Lung (tissue), 12 donors: Measurements from ENCODE around the gene MYO7A. TPM values are rescaled to one million over a fixed set of nuclear protein-coding genes. Genes with fewer than 3 reads are reported as not detected.

Source experiments
- ATAC-seq: fragments of 200-7000 bp; cut with Tn5 transposase; one replicate; pipeline ENCODE4 v1.9.1; 2020; ENCODE audit warnings: moderate number of reproducible peaks; ENCODE audit not compliant: insufficient read depth, low FRiP score
- DNase-seq, 3 donors: peaks; one replicate each; pipeline ENCODE4 v3.0.0-alpha.2; 2013 to 2017
- H3K27ac ChIP-seq, 2 donors: one replicate each; pipeline ENCODE4 v1.5.1; 2013; ENCODE audit warnings: mild to moderate bottlenecking in 2 of 2, moderate library complexity in 2 of 2, control low read depth in 1 of 2, inconsistent platforms in 1 of 2, low read depth in 1 of 2, low read length in 1 of 2
- H3K27me3 ChIP-seq, 3 donors: one replicate each; pipeline ENCODE4 v1.5.1; 2013; ENCODE audit warnings: low read length in 2 of 3; ENCODE audit not compliant: control insufficient read depth in 3 of 3, insufficient read depth in 3 of 3
- H3K36me3 ChIP-seq, 4 donors: one replicate each; pipeline ENCODE4 v1.5.1; 2013; ENCODE audit warnings: low read length in 4 of 4, mild to moderate bottlenecking in 1 of 4, moderate library complexity in 1 of 4; ENCODE audit not compliant: control insufficient read depth in 4 of 4, insufficient read depth in 4 of 4
- H3K4me1 ChIP-seq, 5 donors: one replicate each; pipeline ENCODE4 v1.5.1; 2013; ENCODE audit warnings: low read length in 5 of 5, mild to moderate bottlenecking in 2 of 5, moderate library complexity in 1 of 5; ENCODE audit not compliant: control insufficient read depth in 5 of 5, insufficient read depth in 5 of 5
- H3K4me3 ChIP-seq: one replicate; pipeline ENCODE4 v1.5.1; 2013; ENCODE audit warnings: mild to moderate bottlenecking, control low read depth, moderate library complexity
- H3K9ac ChIP-seq, 2 donors: one replicate each; pipeline ENCODE4 v1.5.1; 2013; ENCODE audit warnings: low read length in 2 of 2, control low read depth in 1 of 2; ENCODE audit not compliant: insufficient read depth in 1 of 2
- H3K9me3 ChIP-seq, 4 donors: one replicate each; pipeline ENCODE4 v1.5.1; 2013; ENCODE audit warnings: low read length in 3 of 4, mild to moderate bottlenecking in 1 of 4, moderate library complexity in 1 of 4; ENCODE audit not compliant: control insufficient read depth in 4 of 4, insufficient read depth in 3 of 4
- CTCF ChIP-seq: IDR thresholded peaks from 2 replicates; pipeline ENCODE4 v1.5.1; 2012; ENCODE audit warnings: mild to moderate bottlenecking; ENCODE audit errors: control extremely low read depth, extremely low read depth
- WGBS, 2 donors: extraction: QIAGEN DNeasy Blood & Tissue Kit; methylation state at CpG; one replicate each; pipeline ENCODE4 v1.1.7; 2013; 5-methylcytosine and 5-hydroxymethylcytosine counted together
- polyA plus RNA-seq, 2 donors: library from polyadenylated mRNA; stranded (reverse); fragments of 200-250 nt; gene quantifications; one replicate each; pipeline ENCODE4 v1.2.1, GENCODE V29; 2013
- total RNA-seq, 2 donors: library from RNA; depleted of rRNA in 1 of 2; stranded (reverse); fragments of >200 nt in 1 of 2; gene quantifications; one replicate each; pipeline ENCODE4 v1.2.1, GENCODE V29; 2014 to 2021
- donor health status: control.
- donor health status: control.
- donor health status: Bipolar disorder and iron deficiency.
- donor health status: healthy.
- donor health status: DM: yes; HTN: yes; CAD: no.

Gene MYO7A
- total and polyA plus RNA-seq, 4 donors: 1.8 to 10.2 (median 6.3) TPM

- Histone ChIP-seq H3K4me3 (no peak overlapping the region), H3K9me3 (no peaks in the 10 kb centered on the region), H3K36me3 (peaks cover 0 to 5% (median under 1%) of the 10 kb centered on the region in 4 donors), H3K4me1 (peaks cover 0 to 16% (median 0%) of the 10 kb centered on the region in 5 donors), H3K27ac (no peak overlapping the region), H3K27me3 (no peaks in the 10 kb centered on the region), H3K9ac (no peak overlapping the region)
- ATAC-seq: peak; percentile 86
- peak; percentile 63 to 75 (median 74) for DNase-seq
- 37 to 38% methylated on average over 9 of the region's 9 CpGs for WGBS, 2 donors
- peak; percentile 97 for TF ChIP-seq CTCF
These were observed 36.7 kb upstream of the MYO7A start for GRCh38 chr11:77091146-77091940.

DNA sequence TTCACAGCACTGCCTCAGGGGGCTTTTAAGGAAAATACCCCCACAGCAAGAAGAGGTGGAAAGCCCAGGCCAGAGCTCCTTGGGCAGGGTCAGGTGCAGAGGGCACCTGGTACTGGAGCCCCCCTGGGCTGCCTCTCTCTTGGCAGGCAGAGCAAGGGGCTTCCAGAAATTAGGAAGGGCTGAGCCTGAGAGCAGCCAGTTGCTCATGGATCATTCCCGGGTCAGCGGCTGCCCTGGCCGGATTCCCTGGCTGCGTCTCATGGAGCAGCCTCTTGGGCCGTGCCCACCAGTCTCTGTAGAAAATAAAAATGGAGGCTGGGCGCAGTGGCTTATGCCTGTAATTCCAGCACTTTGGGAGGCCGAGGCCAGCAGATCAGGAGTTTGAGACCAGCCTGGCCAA is 35.7 kb upstream of the MYO7A start:
- Histone ChIP-seq H3K9me3 (no peaks in the 10 kb centered on the region), H3K4me1 (peaks cover 0 to 16% (median 0%) of the 10 kb centered on the region in 5 donors), H3K36me3 (peaks cover 0 to 5% (median 0%) of the 10 kb centered on the region in 4 donors), H3K27ac (no peak overlapping the region), H3K4me3 (no peak overlapping the region), H3K9ac (no peak overlapping the region), H3K27me3 (no peaks in the 10 kb centered on the region)
- no peak for TF ChIP-seq CTCF
- WGBS, 2 donors: 75 to 81% methylated on average over 7 of the region's 7 CpGs
- DNase-seq (no peak), ATAC-seq (no peak)

DNA sequence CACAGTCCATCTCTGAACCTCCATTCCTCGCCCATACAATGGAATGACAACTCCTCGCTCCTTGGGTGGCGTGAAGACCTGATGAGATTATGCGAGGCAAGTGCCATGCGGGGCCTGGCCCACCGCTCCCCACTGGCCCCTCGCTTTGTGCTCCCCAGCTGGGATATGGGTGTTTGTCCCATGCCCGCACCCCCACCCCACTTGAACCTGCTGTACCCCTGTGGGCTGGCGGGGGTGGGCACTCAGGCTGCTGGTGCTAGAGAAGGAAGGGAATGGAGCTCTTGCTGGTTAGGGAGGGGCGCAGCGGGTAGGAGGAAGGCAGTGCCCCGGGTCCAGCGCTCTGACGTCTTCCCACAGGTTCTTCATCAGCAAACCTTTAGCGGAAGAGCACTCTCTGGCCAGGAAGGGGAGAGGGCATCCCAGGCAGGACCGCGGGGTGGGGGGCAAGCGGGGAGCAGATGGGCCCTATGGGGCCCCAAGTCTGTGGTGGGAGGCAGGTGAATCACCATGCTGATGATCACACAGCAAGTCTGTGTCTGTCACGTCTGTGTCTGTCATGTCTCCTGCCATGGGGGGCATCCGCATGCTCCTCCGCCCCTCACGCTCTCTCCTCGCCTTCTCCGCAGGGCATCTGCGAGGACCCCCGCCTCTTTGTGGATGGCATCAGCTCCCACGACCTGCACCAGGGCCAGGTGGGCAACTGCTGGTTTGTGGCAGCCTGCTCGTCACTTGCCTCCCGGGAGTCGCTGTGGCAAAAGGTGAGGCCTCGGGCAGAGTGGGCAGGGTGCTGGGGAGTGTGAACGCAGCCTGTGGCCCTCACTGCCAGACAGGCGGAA is 34.8 kb upstream of the MYO7A start:
- no peak for TF ChIP-seq CTCF
- ATAC-seq (no peak), DNase-seq (no peak)
- Histone ChIP-seq H3K4me3 (no peak overlapping the region), H3K9me3 (no peaks in the 10 kb centered on the region), H3K27ac (no peak overlapping the region), H3K27me3 (no peaks in the 10 kb centered on the region), H3K4me1 (peaks cover 0 to 10% (median 0%) of the 10 kb centered on the region in 5 donors), H3K36me3 (peaks cover 0 to 5% (median 0%) of the 10 kb centered on the region in 4 donors), H3K9ac (no peak overlapping the region)
- WGBS, 2 donors: 87 to 93% methylated on average over 32 to 33 of the region's 33 CpGs
